Ammon's horn (tissue), 1 donor: ENCODE measurements around the gene IPP.
"Not testable (repeated sequence)": the region's sequence is repeated elsewhere in the genome, so short reads cannot be mapped to it uniquely, and the experiment has no call there.

ENCODE experiments used
- DNase-seq: peaks from one replicate; pipeline ENCODE4 v3.0.0-alpha.2; 2016; ENCODE audit warnings: low spot score

The IPP gene

GRCh38 chr1:45684402-45684801 lies 66.1 kb downstream of the IPP start:
- DNase-seq = no peak

GRCh38 chr1:45682942-45683341 lies 67.5 kb downstream of the IPP start:
- DNase-seq = no peak

GRCh38 chr1:45679123-45679522 lies 71.3 kb downstream of the IPP start:
- DNase-seq = peak; percentile 9

- no peak for DNase-seq
Measured at GRCh38 chr1:45678489-45678888, 72.0 kb downstream of the IPP start.

GRCh38 chr1:45677751-45678245 lies 72.7 kb downstream of the IPP start:
- no peak for DNase-seq

GRCh38 chr1:45676553-45676952 lies 73.9 kb downstream of the IPP start:
- DNase-seq = not testable (repeated sequence)

GRCh38 chr1:45674478-45674877 lies 76.0 kb downstream of the IPP start:
- DNase-seq = no peak

- no peak for DNase-seq
Measured at GRCh38 chr1:45673956-45674355, 76.5 kb downstream of the IPP start.

GRCh38 chr1:45669859-45670655 lies 80.4 kb downstream of the IPP start:
- no peak for DNase-seq

GRCh38 chr1:45669379-45669778 lies 81.1 kb downstream of the IPP start:
- DNase-seq = no peak

- DNase-seq = no peak
Measured at GRCh38 chr1:45668526-45668925, 81.9 kb downstream of the IPP start.

- DNase-seq = no peak
Measured at GRCh38 chr1:45667321-45668111, 82.9 kb downstream of the IPP start.

GRCh38 chr1:45666836-45667235 lies 83.6 kb downstream of the IPP start:
- DNase-seq = no peak

GRCh38 chr1:45660336-45660735 lies 90.1 kb downstream of the IPP start:
- DNase-seq = no peak

GRCh38 chr1:45659222-45659621 lies 91.2 kb downstream of the IPP start:
- DNase-seq = no peak

- no peak for DNase-seq
Measured at GRCh38 chr1:45658171-45658570, 92.3 kb downstream of the IPP start.

GRCh38 chr1:45656573-45657226 lies 93.8 kb downstream of the IPP start:
- DNase-seq = no peak

GRCh38 chr1:45654540-45655280 lies 95.7 kb downstream of the IPP start:
- DNase-seq = no peak
